Pancreas (tissue), 10 donors: ENCODE measurements around the gene PLA2R1. TPM values are rescaled to one million over a fixed set of nuclear protein-coding genes. Genes with fewer than 3 reads are reported as not detected.
"Not testable (repeated sequence)": the region's sequence is repeated elsewhere in the genome, so short reads cannot be mapped to it uniquely, and the experiment has no call there.

ENCODE experiments used
- ATAC-seq, 4 donors: fragments of 200-7000 bp; cut with Tn5 transposase; one replicate each; pipeline versions ENCODE4 v1.8.0 to v1.9.1; 2020; ENCODE audit warnings: mild to moderate bottlenecking in 4 of 4, moderate library complexity in 4 of 4
- DNase-seq, 6 donors: peaks; one replicate each; pipeline ENCODE4 v3.0.0-alpha.2; 2020
- FAIRE-seq: peaks from 2 replicates; lab custom pipeline; 2012; peaks lifted over from hg19 to GRCh38; lab: Jason Lieb, UNC
- H3K27ac ChIP-seq, 4 donors: fragments of 200-600 bp; sonication (generic); 1 replicate in 3 of 4; 2 replicates in 1 of 4; pipeline versions ENCODE4 v1.5.0 to v1.8.0; 2020
- H3K27me3 ChIP-seq, 4 donors: fragments of 200-600 bp; one replicate each; pipeline ENCODE4 v1.8.0; 2021
- H3K36me3 ChIP-seq, 3 donors: fragments of 200-600 bp; sonication (generic) in 1 of 3; one replicate each; pipeline versions ENCODE4 v1.5.0 to v1.8.0; 2020 to 2021
- H3K4me1 ChIP-seq, 3 donors: fragments of 200-600 bp; one replicate each; pipeline ENCODE4 v1.8.0; 2021
- H3K4me3 ChIP-seq, 4 donors: fragments of 200-600 bp; sonication (generic) in 2 of 4; one replicate each; pipeline versions ENCODE4 v1.5.0 to v1.8.0; 2020 to 2021
- H3K9me3 ChIP-seq, 4 donors: fragments of 200-600 bp; one replicate each; pipeline ENCODE4 v1.8.0; 2021
- CTCF ChIP-seq, 4 donors: fragments of 200-600 bp; sonication (generic) in 3 of 4; IDR thresholded peaks; one replicate each; pipeline versions ENCODE4 v1.5.0 to v1.8.0; 2021; ENCODE audit warnings: antibody characterized with exemption in 4 of 4
- WGBS, 2 donors: extraction: QIAGEN DNeasy Blood & Tissue Kit; methylation state at CpG; one replicate each; pipeline ENCODE4 v1.1.7; 2013; 5-methylcytosine and 5-hydroxymethylcytosine counted together
- intact Hi-C, 3 donors: fragments of 100-400 bp; cut with DNase I; formaldehyde crosslinking; loops; one replicate each; pipeline versions ENCODE4 v1.11.1 to v1.14.2; 2022
- polyA plus RNA-seq, 2 donors: library from polyadenylated mRNA; stranded (reverse); fragments of 200-250 nt; gene quantifications; one replicate each; pipeline ENCODE4 v1.2.3, GENCODE V29; 2013
- total RNA-seq, 6 donors: library from RNA; stranded (reverse); fragmentation: NEBNext Ultra II Directional in 4 of 6; extraction: Animal tissue kit (Norgen Biotek cat#: 25700) in 4 of 6; gene quantifications; one replicate each; pipeline versions ENCODE4 v1.2.1 to v1.2.4, GENCODE V29; 2021 to 2023
- donor health status: healthy with polysubstance abuse.
- donor health status: DM: no; HTN: no; CAD: no; lungs with moderate emphysema.
- donor health status: DM: no; HTN: no; CAD: no.
- donor health status: control.
- donor health status: control.
- donor health status: Bipolar disorder and iron deficiency.
- donor health status: DM: yes; HTN: yes; CAD: no.
- donor health status: DM: no; HTN: no; CAD: no.
- donor health status: DM: no; HTN: no; CAD: no.
- donor health status: DM: yes; HTN: yes; CAD: no.

The PLA2R1 gene
- total and polyA plus RNA-seq, 8 donors, result 0.16 to 1.5 (median 0.69) TPM

DNA sequence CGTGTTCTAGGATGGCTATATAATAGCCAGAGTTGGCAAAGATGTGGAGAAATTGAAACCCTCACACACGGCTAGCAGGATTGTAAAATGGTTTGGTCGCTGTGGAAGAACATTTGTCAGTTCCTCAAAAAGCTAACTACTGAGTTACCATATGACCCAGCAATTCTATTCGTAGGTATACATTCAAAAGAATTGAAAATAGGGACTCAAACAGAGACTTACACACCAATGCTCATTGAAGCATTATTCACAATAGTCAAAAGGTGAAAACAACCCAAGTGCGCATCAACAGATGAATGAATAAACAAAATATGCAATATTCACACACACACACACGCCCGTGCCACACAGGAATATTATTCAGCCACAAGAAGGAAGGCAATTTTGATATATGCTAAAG is 98.7 kb downstream of the PLA2R1 start:
- TF ChIP-seq CTCF (IDR thresholded peaks at IDR 0.05), result no peak
- H3K27me3 ChIP-seq, result no peaks in the 10 kb centered on the region
- no peak overlapping the region for H3K27ac ChIP-seq
- DNase-seq, result no peak
- intact Hi-C loops, result no loop called here
- H3K4me1 ChIP-seq, result peaks cover 0 to 2% (median 0%) of the 10 kb centered on the region in 3 donors
- no peak overlapping the region for H3K4me3 ChIP-seq
- ATAC-seq, result no peak
- WGBS, 2 donors, result 85 to 90% methylated on average over 7 of the region's 7 CpGs
- H3K9me3 ChIP-seq, result no peaks in the 10 kb centered on the region
- no peak for FAIRE-seq
- no peaks in the 10 kb centered on the region for H3K36me3 ChIP-seq

- H3K27me3 ChIP-seq, H3K27ac ChIP-seq, DNase-seq, ATAC-seq, H3K36me3 ChIP-seq, H3K4me3 ChIP-seq, H3K4me1 ChIP-seq, FAIRE-seq, H3K9me3 ChIP-seq, intact Hi-C loops: not testable (repeated sequence)
Measured at GRCh38 chr2:159962513-159962912, 99.9 kb downstream of the PLA2R1 start.

GRCh38 chr2:159961451-159961850 is 101.0 kb downstream of the PLA2R1 start:
- Histone ChIP-seq H3K27me3 (no peaks in the 10 kb centered on the region), H3K4me3 (no peak overlapping the region), H3K36me3 (no peaks in the 10 kb centered on the region), H3K4me1 (peaks cover 0 to 2% (median 0%) of the 10 kb centered on the region in 3 donors), H3K9me3 (no peaks in the 10 kb centered on the region), H3K27ac (no peak overlapping the region)
- TF ChIP-seq CTCF (IDR thresholded peaks at IDR 0.05), result no peak
- intact Hi-C loops, result no loop called here
- no peak for ATAC-seq
- FAIRE-seq, result no peak
- no peak for DNase-seq
- WGBS, 2 donors, result 80 to 83% methylated on average over 4 of the region's 4 CpGs

DNA sequence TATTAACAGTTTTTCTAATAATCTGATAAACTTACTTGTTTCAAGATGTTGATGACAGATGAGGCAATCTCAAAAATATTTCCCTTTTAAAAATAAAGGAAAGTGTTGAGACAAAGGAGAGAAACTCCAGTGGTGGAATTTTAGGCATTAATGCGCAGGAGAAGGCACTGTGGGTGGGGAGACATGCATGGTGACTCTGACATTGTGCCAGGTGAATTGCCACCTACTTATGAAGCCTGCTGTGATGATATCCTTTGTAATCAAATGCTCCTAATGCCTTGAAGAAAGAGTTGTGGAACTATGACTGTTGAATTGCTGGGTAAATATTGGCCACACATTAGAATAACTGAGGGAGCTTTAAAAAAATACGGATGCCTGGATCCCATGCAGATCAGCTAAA is 101.4 kb downstream of the PLA2R1 start:
- Histone ChIP-seq H3K27ac (no peak overlapping the region), H3K27me3 (no peaks in the 10 kb centered on the region), H3K9me3 (no peaks in the 10 kb centered on the region), H3K4me3 (no peak overlapping the region), H3K36me3 (no peaks in the 10 kb centered on the region), H3K4me1 (peaks cover 0 to 2% (median 0%) of the 10 kb centered on the region in 3 donors)
- TF ChIP-seq CTCF (IDR thresholded peaks at IDR 0.05), result no peak
- no peak for DNase-seq
- intact Hi-C loops, result no loop called here
- no peak for ATAC-seq
- WGBS, 2 donors, result 81 to 85% methylated on average over 2 of the region's 2 CpGs
- FAIRE-seq, result no peak

DNA sequence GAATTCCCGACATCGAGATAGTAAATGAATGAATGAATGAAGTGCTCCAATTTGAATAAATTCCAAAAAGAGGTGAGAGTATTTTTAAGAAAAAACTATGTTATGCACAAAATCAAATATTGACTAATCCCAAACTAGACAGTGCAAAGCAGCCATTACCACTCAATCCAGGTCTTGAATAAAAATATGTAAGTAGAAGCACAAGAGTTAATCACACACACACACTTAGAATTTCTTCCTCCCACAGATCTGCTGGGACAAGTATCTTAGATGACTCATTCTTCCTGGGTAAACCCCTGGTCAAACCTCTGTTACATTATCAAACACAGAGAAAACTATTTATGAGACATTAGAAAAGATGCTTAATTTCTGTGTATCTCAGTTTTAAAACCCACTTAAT is 102.0 kb downstream of the PLA2R1 start:
- ATAC-seq (peak in 2 of 4 donors; percentile 47 to 73), FAIRE-seq (peak; percentile 5), DNase-seq (no peak)
- Histone ChIP-seq H3K36me3 (no peaks in the 10 kb centered on the region), H3K9me3 (no peaks in the 10 kb centered on the region), H3K27me3 (no peaks in the 10 kb centered on the region), H3K27ac (no peak overlapping the region), H3K4me3 (no peak overlapping the region), H3K4me1 (peaks cover 0 to 2% (median 0%) of the 10 kb centered on the region in 3 donors)
- 67 to 72% methylated on average over 2 of the region's 2 CpGs for WGBS, 2 donors
- intact Hi-C loops, result no loop called here
- TF ChIP-seq CTCF (IDR thresholded peaks at IDR 0.05), result no peak
